H9 (cell line): Measurements from ENCODE around the gene TBL1Y. TPM values are rescaled to one million over a fixed set of nuclear protein-coding genes. Genes with fewer than 3 reads are reported as not detected.

Experiments
- DNase-seq: peaks from one replicate; pipeline ENCODE4 v3.0.0-alpha.2; 2017
- H2AFZ ChIP-seq: one replicate; pipeline ENCODE4 v1.6.1; 2013; ENCODE audit warnings: mild to moderate bottlenecking, low read length, control low read depth, moderate library complexity
- H2AK5ac ChIP-seq: 2 replicates; pipeline ENCODE4 v1.6.1; 2013; ENCODE audit warnings: low read length, control low read depth, mixed read lengths; ENCODE audit not compliant: insufficient read length
- H2BK120ac ChIP-seq: one replicate; pipeline ENCODE4 v1.6.1; 2013; ENCODE audit warnings: low read depth, mild to moderate bottlenecking, low read length, control low read depth, inconsistent platforms; ENCODE audit not compliant: poor library complexity, severe bottlenecking
- H2BK12ac ChIP-seq: 2 replicates; pipeline ENCODE4 v1.6.1; 2013; ENCODE audit warnings: low read length, control low read depth, mixed read lengths, low read depth; ENCODE audit not compliant: insufficient read length
- H2BK15ac ChIP-seq: 2 replicates; pipeline ENCODE4 v1.6.1; 2013; ENCODE audit warnings: low read depth, low read length, control low read depth
- H2BK20ac ChIP-seq: one replicate; pipeline ENCODE4 v1.6.1; 2013; ENCODE audit warnings: low read depth, mild to moderate bottlenecking, low read length, control low read depth, inconsistent platforms; ENCODE audit not compliant: poor library complexity, severe bottlenecking
- H2BK5ac ChIP-seq: 2 replicates; pipeline ENCODE4 v1.6.1; 2013; ENCODE audit warnings: low read length, control low read depth, mixed read lengths; ENCODE audit not compliant: insufficient read length
- H3K14ac ChIP-seq: 2 replicates; pipeline ENCODE4 v1.6.1; 2013; ENCODE audit warnings: low read length, control low read depth; ENCODE audit not compliant: insufficient read depth
- H3K18ac ChIP-seq: 2 replicates; pipeline ENCODE4 v1.6.1; 2013; ENCODE audit warnings: low read depth, mild to moderate bottlenecking, mixed read lengths, low read length, control low read depth; ENCODE audit not compliant: insufficient read length
- H3K23ac ChIP-seq: 2 replicates; pipeline ENCODE4 v1.6.1; 2013; ENCODE audit warnings: low read length, control low read depth, mixed read lengths, low read depth; ENCODE audit not compliant: insufficient read length
- H3K23me2 ChIP-seq: 2 replicates; pipeline ENCODE4 v1.6.1; 2013; ENCODE audit warnings: low read depth, mild to moderate bottlenecking, mixed read lengths, low read length, control low read depth; ENCODE audit not compliant: insufficient read length, poor library complexity, severe bottlenecking
- H3K27ac ChIP-seq: 2 replicates; pipeline ENCODE4 v1.5.1; 2013; ENCODE audit warnings: low read length, control low read depth, mixed read lengths, low read depth; ENCODE audit not compliant: insufficient read length
- H3K27me3 ChIP-seq: 2 replicates; pipeline ENCODE4 v1.6.1; 2013; ENCODE audit warnings: low read length, control low read depth, inconsistent platforms; ENCODE audit not compliant: insufficient read depth
- H3K4ac ChIP-seq: 2 replicates; pipeline ENCODE4 v1.6.1; 2013; ENCODE audit warnings: low read depth, mild to moderate bottlenecking, control low read depth, inconsistent platforms, low read length, moderate library complexity
- H3K4me1 ChIP-seq: 2 replicates; pipeline ENCODE4 v1.6.1; 2013; ENCODE audit warnings: low read length, control low read depth, inconsistent platforms; ENCODE audit not compliant: insufficient read depth
- H3K4me2 ChIP-seq: 2 replicates; pipeline ENCODE4 v1.6.1; 2013; ENCODE audit warnings: low read length, control low read depth, mixed read lengths; ENCODE audit not compliant: insufficient read length, insufficient read depth
- H3K56ac ChIP-seq: 2 replicates; pipeline ENCODE4 v1.6.1; 2013; ENCODE audit warnings: low read depth, mild to moderate bottlenecking, mixed read lengths, low read length, control low read depth; ENCODE audit not compliant: insufficient read length
- H3K79me1 ChIP-seq: 2 replicates; pipeline ENCODE4 v1.6.1; 2013; ENCODE audit warnings: low read depth, mild to moderate bottlenecking, moderate library complexity, low read length, control low read depth, inconsistent platforms; ENCODE audit not compliant: insufficient read depth, poor library complexity, severe bottlenecking
- H3K79me2 ChIP-seq: 2 replicates; pipeline ENCODE4 v1.6.1; 2013; ENCODE audit warnings: low read length, control low read depth, inconsistent platforms; ENCODE audit not compliant: insufficient read depth
- H3K9ac ChIP-seq: 2 replicates; pipeline ENCODE4 v1.6.1; 2013; ENCODE audit warnings: low read length, control low read depth, mixed read lengths; ENCODE audit not compliant: insufficient read length; ENCODE audit errors: extremely low read depth
- H3K9me3 ChIP-seq: one replicate; pipeline ENCODE4 v1.6.1; 2013; ENCODE audit warnings: low read depth, low read length, inconsistent platforms; ENCODE audit not compliant: control insufficient read depth
- H3T11ph ChIP-seq: one replicate; pipeline ENCODE4 v1.6.1; 2013; ENCODE audit warnings: mild to moderate bottlenecking, low read length, control low read depth, inconsistent platforms
- H4K20me1 ChIP-seq: one replicate; pipeline ENCODE4 v1.6.1; 2013; ENCODE audit not compliant: control insufficient read depth, insufficient read length, insufficient read depth
- H4K5ac ChIP-seq: 2 replicates; pipeline ENCODE4 v1.6.1; 2013; ENCODE audit warnings: low read depth, mild to moderate bottlenecking, mixed read lengths, low read length, control low read depth; ENCODE audit not compliant: insufficient read length
- H4K8ac ChIP-seq: replicated peaks from 2 replicates; pipeline ENCODE4 v1.6.1; 2013; ENCODE audit warnings: low read length, control low read depth, mixed read lengths, low read depth; ENCODE audit not compliant: insufficient read length
- H4K91ac ChIP-seq: 2 replicates; pipeline ENCODE4 v1.6.1; 2013; ENCODE audit warnings: low read depth, mild to moderate bottlenecking, moderate library complexity, mixed read lengths, low read length, control low read depth; ENCODE audit not compliant: insufficient read length
- H3K27ac Mint-ChIP-seq, 3 experiments: 2 replicates in 2 of 3; 3 replicates in 1 of 3; pipeline ENCODE4 v1.8.0; 2020 to 2021; ENCODE audit warnings: mixed read lengths in 3 of 3, mild to moderate bottlenecking in 1 of 3, moderate library complexity in 1 of 3
- H3K27me3 Mint-ChIP-seq: 2 replicates; pipeline ENCODE4 v1.8.0; 2021; ENCODE audit warnings: low read depth, mild to moderate bottlenecking, moderate library complexity, mixed read lengths
- H3K36me3 Mint-ChIP-seq, 3 experiments: 2 replicates in 2 of 3; 3 replicates in 1 of 3; pipeline ENCODE4 v1.8.0; 2020 to 2021; ENCODE audit warnings: low read depth in 3 of 3, mixed read lengths in 3 of 3; ENCODE audit not compliant: insufficient read depth in 1 of 3
- H3K4me1 Mint-ChIP-seq, 2 experiments: 2 replicates each; pipeline ENCODE4 v1.8.0; 2020; ENCODE audit warnings: mixed read lengths in 2 of 2
- H3K4me3 Mint-ChIP-seq, 2 experiments: 2 replicates in 1 of 2; 3 replicates in 1 of 2; pipeline ENCODE4 v1.8.0; 2020 to 2021; ENCODE audit warnings: mild to moderate bottlenecking in 2 of 2, mixed read lengths in 2 of 2, moderate library complexity in 1 of 2
- H3K9me3 Mint-ChIP-seq, 2 experiments: 2 replicates in 1 of 2; 3 replicates in 1 of 2; pipeline ENCODE4 v1.8.0; 2020; ENCODE audit warnings: mild to moderate bottlenecking in 2 of 2, mixed read lengths in 2 of 2, moderate library complexity in 1 of 2
- WGBS: extraction: QIAGEN DNeasy Blood & Tissue Kit; methylation state at CpG from one replicate; pipeline ENCODE4 v1.1.7; 2013; ENCODE audit warnings: missing lambda C conversion rate, low lambda C conversion rate, mixed read lengths; ENCODE audit not compliant: insufficient read length; ENCODE audit errors: extremely low coverage; 5-methylcytosine and 5-hydroxymethylcytosine counted together
- total RNA-seq: library from RNA; stranded (reverse); gene quantifications from 2 replicates; pipeline ENCODE4 v1.2.1, GENCODE V29; 2021
- TF ChIP-seq, protein P1 (sequence below): fragments of 200-600 bp; sonication (generic); conservative IDR thresholded peaks from 3 replicates; pipeline ENCODE4 v1.8.0; 2021; ENCODE audit warnings: antibody characterized with exemption, mild to moderate bottlenecking

TBL1Y gene
- total RNA-seq, 1 experiment from 2014 or later: not detected

GRCh38 chrY:6983221-6983620 is 72.7 kb downstream of the TBL1Y start:
- no CpG with 5 or more reads among the region's 3 CpGs for WGBS
- TF ChIP-seq, protein P1, sequence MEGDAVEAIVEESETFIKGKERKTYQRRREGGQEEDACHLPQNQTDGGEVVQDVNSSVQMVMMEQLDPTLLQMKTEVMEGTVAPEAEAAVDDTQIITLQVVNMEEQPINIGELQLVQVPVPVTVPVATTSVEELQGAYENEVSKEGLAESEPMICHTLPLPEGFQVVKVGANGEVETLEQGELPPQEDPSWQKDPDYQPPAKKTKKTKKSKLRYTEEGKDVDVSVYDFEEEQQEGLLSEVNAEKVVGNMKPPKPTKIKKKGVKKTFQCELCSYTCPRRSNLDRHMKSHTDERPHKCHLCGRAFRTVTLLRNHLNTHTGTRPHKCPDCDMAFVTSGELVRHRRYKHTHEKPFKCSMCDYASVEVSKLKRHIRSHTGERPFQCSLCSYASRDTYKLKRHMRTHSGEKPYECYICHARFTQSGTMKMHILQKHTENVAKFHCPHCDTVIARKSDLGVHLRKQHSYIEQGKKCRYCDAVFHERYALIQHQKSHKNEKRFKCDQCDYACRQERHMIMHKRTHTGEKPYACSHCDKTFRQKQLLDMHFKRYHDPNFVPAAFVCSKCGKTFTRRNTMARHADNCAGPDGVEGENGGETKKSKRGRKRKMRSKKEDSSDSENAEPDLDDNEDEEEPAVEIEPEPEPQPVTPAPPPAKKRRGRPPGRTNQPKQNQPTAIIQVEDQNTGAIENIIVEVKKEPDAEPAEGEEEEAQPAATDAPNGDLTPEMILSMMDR: no peak
- Mint-ChIP-seq H3K9me3 (no peaks in the 10 kb centered on the region), H3K36me3 (no peaks in the 10 kb centered on the region), H3K27ac (no peak overlapping the region), H3K4me1 (no peaks in the 10 kb centered on the region), H3K27me3 (no peaks in the 10 kb centered on the region), H3K4me3 (no peak overlapping the region)
- H3K23me2 ChIP-seq: no peaks in the 10 kb centered on the region
- H3K4me2 ChIP-seq: no peak overlapping the region
- no peak overlapping the region for H3K27ac ChIP-seq
- no peak overlapping the region for H3K56ac ChIP-seq
- H4K20me1 ChIP-seq: no peaks in the 10 kb centered on the region
- no peak overlapping the region for H2BK15ac ChIP-seq
- H3K23ac ChIP-seq: no peak overlapping the region
- no peak overlapping the region for H3K18ac ChIP-seq
- no peak overlapping the region for H2AFZ ChIP-seq
- no peak overlapping the region for H2BK5ac ChIP-seq
- H4K91ac ChIP-seq: no peak overlapping the region
- no peak for DNase-seq
- H3K27me3 ChIP-seq: no peaks in the 10 kb centered on the region
- H3K9ac ChIP-seq: no peak overlapping the region
- H3T11ph ChIP-seq: no peak overlapping the region
- H4K5ac ChIP-seq: no peak overlapping the region
- no peak overlapping the region for H2BK12ac ChIP-seq
- no peak overlapping the region for H4K8ac ChIP-seq
- no peaks in the 10 kb centered on the region for H3K4me1 ChIP-seq
- no peak overlapping the region for H3K14ac ChIP-seq
- H3K79me2 ChIP-seq: no peaks in the 10 kb centered on the region
- no peaks in the 10 kb centered on the region for H3K9me3 ChIP-seq
- H3K4ac ChIP-seq: no peak overlapping the region
- no peak overlapping the region for H2BK120ac ChIP-seq
- no peak overlapping the region for H2AK5ac ChIP-seq
- no peaks in the 10 kb centered on the region for H3K79me1 ChIP-seq
- H2BK20ac ChIP-seq: no peak overlapping the region
